ENCODE data around the gene PCLO. TPM values are rescaled to one million over a fixed set of nuclear protein-coding genes. Genes with fewer than 3 reads are reported as not detected.

PCLO gene
- total RNA-seq, 2 experiments from 2014 or later = 0.35 to 1.4 TPM

- DNase-seq (ENCODE audit: low spot score) = no peak
- Histone ChIP-seq H3K4me2 (ENCODE audit: low read length) (no peak overlapping the region), H2AFZ (ENCODE audit: low read length) (no peak overlapping the region), H4K20me1 (ENCODE audit: insufficient read depth, low read length) (no peaks in the 10 kb centered on the region), H3K27ac (ENCODE audit: low read depth, low read length, poor library complexity, severe bottlenecking) (no peak overlapping the region), H3K36me3 (ENCODE audit: insufficient read depth, low read length) (no peaks in the 10 kb centered on the region), H3K79me2 (ENCODE audit: insufficient read depth, low read depth, low read length) (no peaks in the 10 kb centered on the region), H3K9me2 (ENCODE audit: insufficient read depth, low read length) (no peaks in the 10 kb centered on the region), H3K9me3 (ENCODE audit: low read length) (no peaks in the 10 kb centered on the region), H3K4me1 (ENCODE audit: insufficient read depth, low read length, poor library complexity, severe bottlenecking) (no peaks in the 10 kb centered on the region), H3K4me3 (ENCODE audit: low read depth, low read length, poor library complexity, severe bottlenecking) (no peak overlapping the region)
- ChIA-PET CTCF (ENCODE audit: unreplicated experiment) (no interaction called here), POLR2A (no interaction called here)
- BruUV-seq (replicated peaks) = no TSS peak
- TF ChIP-seq EZH2phosphoT487 (IDR thresholded peaks at IDR 0.05; ENCODE audit: borderline replicate concordance, low read depth, low read length) = no peak
- TF ChIP-seq CTCF (conservative IDR thresholded peaks at IDR 0.05; ENCODE audit: low read length) = no peak
- intact Hi-C loops (cut with micrococcal nuclease; ENCODE audit: unreplicated experiment) = no loop called here
Measured at GRCh38 chr7:83118347-83119025, 44.2 kb downstream of the PCLO start.

- H2AFZ ChIP-seq (ENCODE audit: low read length) = no peak overlapping the region
- BruUV-seq (replicated peaks) = no TSS peak
- H3K4me2 ChIP-seq (ENCODE audit: low read length) = no peak overlapping the region
- TF ChIP-seq CTCF (conservative IDR thresholded peaks at IDR 0.05; ENCODE audit: low read length) = no peak
- TF ChIP-seq EZH2phosphoT487 (IDR thresholded peaks at IDR 0.05; ENCODE audit: borderline replicate concordance, low read depth, low read length) = no peak
- no peaks in the 10 kb centered on the region for H3K79me2 ChIP-seq (ENCODE audit: insufficient read depth, low read depth, low read length)
- ChIA-PET POLR2A (no interaction called here), CTCF (ENCODE audit: unreplicated experiment) (no interaction called here)
- intact Hi-C loops (cut with micrococcal nuclease; ENCODE audit: unreplicated experiment) = no loop called here
- H3K36me3 ChIP-seq (ENCODE audit: insufficient read depth, low read length) = no peaks in the 10 kb centered on the region
- DNase-seq (ENCODE audit: low spot score) = no peak
- no peaks in the 10 kb centered on the region for H3K4me1 ChIP-seq (ENCODE audit: insufficient read depth, low read length, poor library complexity, severe bottlenecking)
- no peaks in the 10 kb centered on the region for H3K9me2 ChIP-seq (ENCODE audit: insufficient read depth, low read length)
- no peaks in the 10 kb centered on the region for H4K20me1 ChIP-seq (ENCODE audit: insufficient read depth, low read length)
- no peaks in the 10 kb centered on the region for H3K9me3 ChIP-seq (ENCODE audit: low read length)
- no peak overlapping the region for H3K27ac ChIP-seq (ENCODE audit: low read depth, low read length, poor library complexity, severe bottlenecking)
- H3K4me3 ChIP-seq (ENCODE audit: low read depth, low read length, poor library complexity, severe bottlenecking) = no peak overlapping the region
Measured at GRCh38 chr7:83117466-83117865, 45.2 kb downstream of the PCLO start.

GRCh38 chr7:83111391-83111790 is 51.3 kb downstream of the PCLO start:
- CTCF ChIA-PET (ENCODE audit: unreplicated experiment) = no interaction called here
- intact Hi-C loops (cut with micrococcal nuclease; ENCODE audit: unreplicated experiment) = no loop called here
- no peak overlapping the region for H3K4me3 ChIP-seq (ENCODE audit: low read depth, low read length, poor library complexity, severe bottlenecking)
- BruUV-seq (replicated peaks) = no TSS peak
- TF ChIP-seq CTCF (conservative IDR thresholded peaks at IDR 0.05; ENCODE audit: low read length) = no peak
- no peak for TF ChIP-seq EZH2phosphoT487 (IDR thresholded peaks at IDR 0.05; ENCODE audit: borderline replicate concordance, low read depth, low read length)
- H3K9me2 ChIP-seq (ENCODE audit: insufficient read depth, low read length) = no peaks in the 10 kb centered on the region
- H3K9me3 ChIP-seq (ENCODE audit: low read length) = no peaks in the 10 kb centered on the region
- H3K36me3 ChIP-seq (ENCODE audit: insufficient read depth, low read length) = no peaks in the 10 kb centered on the region
- no peaks in the 10 kb centered on the region for H3K4me1 ChIP-seq (ENCODE audit: insufficient read depth, low read length, poor library complexity, severe bottlenecking)
- no peak for DNase-seq (ENCODE audit: low spot score)
- POLR2A ChIA-PET = no interaction called here
- H2AFZ ChIP-seq (ENCODE audit: low read length) = no peak overlapping the region
- H3K79me2 ChIP-seq (ENCODE audit: insufficient read depth, low read depth, low read length) = no peaks in the 10 kb centered on the region
- H3K27ac ChIP-seq (ENCODE audit: low read depth, low read length, poor library complexity, severe bottlenecking) = no peak overlapping the region
- no peak overlapping the region for H3K4me2 ChIP-seq (ENCODE audit: low read length)
- H4K20me1 ChIP-seq (ENCODE audit: insufficient read depth, low read length) = no peaks in the 10 kb centered on the region
